C4-2B (cell line): ENCODE results near the gene GLB1L2.

ENCODE experiments used
- H3K27ac ChIP-seq: fragments of 450-650 bp; 2 replicates; pipeline ENCODE4 v1.5.1; 2017
- ZFX ChIP-seq: fragments of 450-650 bp; IDR thresholded peaks from 2 replicates; pipeline ENCODE4 v1.6.1; 2017
- TF ChIP-seq, protein P1 (sequence below): fragments of 450-650 bp; conservative IDR thresholded peaks from 2 replicates; pipeline ENCODE4 v1.5.1; 2017; ENCODE audit warnings: mild to moderate bottlenecking

The GLB1L2 gene

DNA sequence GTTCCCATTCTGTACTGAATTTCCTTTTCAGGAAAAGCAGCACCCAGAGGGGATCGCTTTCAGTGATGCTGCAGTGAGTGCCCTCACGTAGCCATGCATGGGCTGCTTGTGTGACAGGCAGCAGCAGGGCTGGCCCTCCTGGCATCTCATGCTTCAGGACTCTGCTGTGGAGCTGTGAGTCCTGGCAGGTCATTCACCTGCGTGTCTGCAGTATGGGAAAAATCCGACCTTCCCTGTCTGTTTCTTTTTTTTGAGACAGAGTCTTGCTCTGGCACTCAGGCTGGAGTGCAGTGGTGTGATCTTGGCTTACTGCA is 13.4 kb downstream of the GLB1L2 start:
- no peak for TF ChIP-seq ZFX
- TF ChIP-seq, protein P1, sequence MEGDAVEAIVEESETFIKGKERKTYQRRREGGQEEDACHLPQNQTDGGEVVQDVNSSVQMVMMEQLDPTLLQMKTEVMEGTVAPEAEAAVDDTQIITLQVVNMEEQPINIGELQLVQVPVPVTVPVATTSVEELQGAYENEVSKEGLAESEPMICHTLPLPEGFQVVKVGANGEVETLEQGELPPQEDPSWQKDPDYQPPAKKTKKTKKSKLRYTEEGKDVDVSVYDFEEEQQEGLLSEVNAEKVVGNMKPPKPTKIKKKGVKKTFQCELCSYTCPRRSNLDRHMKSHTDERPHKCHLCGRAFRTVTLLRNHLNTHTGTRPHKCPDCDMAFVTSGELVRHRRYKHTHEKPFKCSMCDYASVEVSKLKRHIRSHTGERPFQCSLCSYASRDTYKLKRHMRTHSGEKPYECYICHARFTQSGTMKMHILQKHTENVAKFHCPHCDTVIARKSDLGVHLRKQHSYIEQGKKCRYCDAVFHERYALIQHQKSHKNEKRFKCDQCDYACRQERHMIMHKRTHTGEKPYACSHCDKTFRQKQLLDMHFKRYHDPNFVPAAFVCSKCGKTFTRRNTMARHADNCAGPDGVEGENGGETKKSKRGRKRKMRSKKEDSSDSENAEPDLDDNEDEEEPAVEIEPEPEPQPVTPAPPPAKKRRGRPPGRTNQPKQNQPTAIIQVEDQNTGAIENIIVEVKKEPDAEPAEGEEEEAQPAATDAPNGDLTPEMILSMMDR: no peak
- H3K27ac ChIP-seq: no peak overlapping the region

- TF ChIP-seq, protein P1: no peak
- no peak for TF ChIP-seq ZFX
- no peak overlapping the region for H3K27ac ChIP-seq
These were observed 14.6 kb downstream of the GLB1L2 start for GRCh38 chr11:134346101-134346975.

DNA sequence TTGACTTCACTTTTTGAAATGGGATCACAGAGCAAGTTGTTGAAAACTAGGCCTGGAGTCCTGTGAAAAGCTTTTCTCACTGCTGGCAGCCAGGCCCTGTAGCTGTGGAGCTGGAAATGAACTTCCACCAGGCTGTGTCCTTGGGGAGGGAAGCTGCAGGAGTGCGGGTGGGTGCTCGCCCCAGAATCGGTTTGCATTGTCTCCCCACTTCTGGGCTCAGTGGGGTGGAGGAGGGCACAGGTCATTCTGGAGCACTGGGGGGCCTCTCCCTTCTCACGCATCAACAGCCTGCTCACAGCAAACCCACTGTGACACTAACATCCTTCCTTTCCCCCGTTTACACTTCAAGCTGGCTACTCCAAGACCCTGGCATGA is 15.2 kb downstream of the GLB1L2 start:
- no peak overlapping the region for H3K27ac ChIP-seq
- TF ChIP-seq, protein P1: no peak
- TF ChIP-seq ZFX: no peak

- no peak for TF ChIP-seq ZFX
- TF ChIP-seq, protein P1: no peak
These were observed 15.7 kb downstream of the GLB1L2 start for GRCh38 chr11:134347441-134347840.

GRCh38 chr11:134349109-134349801 is 17.5 kb downstream of the GLB1L2 start:
- TF ChIP-seq, protein P1: no peak
- no peak for TF ChIP-seq ZFX

More at GRCh38 chr11:134347441-134347840, 15.7 kb downstream of the GLB1L2 start:
- H3K27ac ChIP-seq: no peak overlapping the region

GRCh38 chr11:134349802-134350355 is 18.1 kb downstream of the GLB1L2 start:
- H3K27ac ChIP-seq: no peak overlapping the region

More at GRCh38 chr11:134349109-134349801, 17.5 kb downstream of the GLB1L2 start:
- H3K27ac ChIP-seq: no peak overlapping the region

More at GRCh38 chr11:134349802-134350355, 18.1 kb downstream of the GLB1L2 start:
- TF ChIP-seq ZFX: no peak
- TF ChIP-seq, protein P1: no peak
